HG02943 (cell line): ENCODE results near the gene ADAMTS16.

Experiments
- ATAC-seq: cut with Tn5 transposase; IDR thresholded peaks from one replicate; pipeline ENCODE4 v1.9.1; 2021; ENCODE audit warnings: mild to moderate bottlenecking, low read depth, moderate library complexity; ENCODE audit not compliant: unreplicated experiment

Gene ADAMTS16

GRCh38 chr5:5275211-5275610 is 135.1 kb downstream of the ADAMTS16 start:
- ATAC-seq, result no peak

- ATAC-seq, result no peak
Observed at GRCh38 chr5:5276430-5276829, 136.3 kb downstream of the ADAMTS16 start.

GRCh38 chr5:5276951-5277517 is 136.9 kb downstream of the ADAMTS16 start:
- ATAC-seq, result no peak

- no peak for ATAC-seq
Observed at GRCh38 chr5:5278201-5278814, 138.2 kb downstream of the ADAMTS16 start.

- ATAC-seq, result no peak
Observed at GRCh38 chr5:5278815-5279381, 138.8 kb downstream of the ADAMTS16 start.

DNA sequence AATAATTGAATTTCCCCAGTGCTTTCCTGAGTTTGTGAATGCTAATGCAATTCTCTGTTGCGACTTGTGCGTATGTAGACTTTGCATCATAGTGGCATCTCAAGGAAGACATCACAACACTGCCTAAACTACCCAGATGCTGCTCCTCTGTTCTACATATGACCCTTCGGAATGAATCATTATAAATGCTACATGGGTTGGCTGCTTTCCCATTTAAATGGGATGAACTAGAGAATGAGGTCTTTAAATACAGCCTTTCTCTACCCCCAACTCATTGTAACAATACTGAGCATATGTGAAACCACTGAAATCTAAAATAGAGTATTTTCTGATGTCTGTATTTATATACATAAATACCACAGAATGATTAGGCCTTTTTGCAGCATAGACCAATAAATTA is 145.8 kb downstream of the ADAMTS16 start:
- no peak for ATAC-seq

DNA sequence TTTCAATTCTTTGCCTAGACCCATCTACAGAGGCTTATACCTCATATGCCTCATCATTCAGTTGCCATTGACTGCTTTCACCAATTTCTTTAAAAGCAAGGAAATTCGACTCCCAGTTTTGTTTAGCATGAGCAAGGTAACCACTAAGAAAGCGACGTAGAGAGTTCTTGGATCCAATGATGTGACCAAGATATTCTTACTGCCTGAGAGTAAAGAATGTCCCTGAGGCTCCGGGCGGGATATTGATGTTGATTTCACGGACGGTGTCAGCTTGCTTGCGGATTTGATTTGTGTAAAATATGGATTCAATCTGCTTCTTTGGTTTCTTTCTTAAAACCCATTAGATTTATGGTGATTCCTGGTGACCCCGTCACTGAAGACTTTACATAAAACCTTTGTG is 147.3 kb downstream of the ADAMTS16 start:
- no peak for ATAC-seq

DNA sequence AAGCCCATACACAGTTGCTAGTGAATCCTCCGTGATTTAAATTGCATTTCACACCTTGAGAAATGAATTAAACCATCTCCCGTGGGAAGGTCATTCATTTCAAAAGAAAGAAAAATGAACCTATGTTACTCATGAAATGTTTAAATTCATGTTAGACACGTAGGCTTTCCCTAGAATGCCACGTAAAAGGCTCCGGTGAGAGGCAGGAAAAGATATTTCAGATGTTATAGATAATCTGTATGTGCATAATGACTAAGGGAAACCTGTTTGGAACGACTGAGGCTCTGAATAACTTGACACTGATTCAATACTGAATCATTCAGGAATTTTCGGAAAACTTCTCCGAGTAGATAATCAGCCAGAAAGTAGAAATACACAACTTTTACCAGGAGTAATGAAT is 148.1 kb downstream of the ADAMTS16 start:
- ATAC-seq, result no peak

- ATAC-seq, result no peak
Observed at GRCh38 chr5:5289537-5289936, 149.4 kb downstream of the ADAMTS16 start.

DNA sequence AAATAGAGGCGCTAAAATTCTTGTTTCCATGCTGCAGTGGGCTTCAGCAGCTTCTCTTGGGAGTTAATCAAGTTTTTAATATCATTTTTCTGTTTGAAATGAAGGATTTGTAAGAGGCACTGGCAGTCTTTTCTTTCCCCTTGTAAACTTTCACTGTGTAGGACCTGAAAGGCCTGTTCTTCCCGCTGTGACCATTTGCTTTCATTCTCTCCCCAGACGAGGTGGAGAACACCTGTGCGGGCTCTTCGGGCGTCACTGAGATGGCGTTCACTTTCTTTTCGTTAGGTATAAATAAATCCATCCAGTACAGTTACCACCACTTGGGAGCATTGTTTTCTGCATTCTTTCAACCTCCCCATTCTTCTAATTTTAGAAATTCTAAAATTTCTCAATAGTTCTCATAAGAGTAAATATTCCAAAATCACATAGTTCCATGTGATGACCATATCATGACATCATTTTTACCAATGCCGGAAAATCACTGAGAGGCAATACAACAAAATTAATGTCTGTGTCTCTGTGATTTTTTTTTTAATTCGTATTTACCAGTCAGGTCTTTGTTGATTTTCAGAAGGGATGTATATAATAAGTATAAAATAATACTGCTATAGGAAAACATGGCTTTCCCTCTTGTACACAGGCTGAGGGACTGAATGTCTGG is 150.7 kb downstream of the ADAMTS16 start:
- no peak for ATAC-seq

GRCh38 chr5:5291357-5291756 is 151.2 kb downstream of the ADAMTS16 start:
- ATAC-seq, result no peak

GRCh38 chr5:5293029-5293428 is 152.9 kb downstream of the ADAMTS16 start:
- ATAC-seq, result no peak

- no peak for ATAC-seq
Observed at GRCh38 chr5:5294429-5294828, 154.3 kb downstream of the ADAMTS16 start.

- no peak for ATAC-seq
Observed at GRCh38 chr5:5295351-5295750, 155.2 kb downstream of the ADAMTS16 start.

DNA sequence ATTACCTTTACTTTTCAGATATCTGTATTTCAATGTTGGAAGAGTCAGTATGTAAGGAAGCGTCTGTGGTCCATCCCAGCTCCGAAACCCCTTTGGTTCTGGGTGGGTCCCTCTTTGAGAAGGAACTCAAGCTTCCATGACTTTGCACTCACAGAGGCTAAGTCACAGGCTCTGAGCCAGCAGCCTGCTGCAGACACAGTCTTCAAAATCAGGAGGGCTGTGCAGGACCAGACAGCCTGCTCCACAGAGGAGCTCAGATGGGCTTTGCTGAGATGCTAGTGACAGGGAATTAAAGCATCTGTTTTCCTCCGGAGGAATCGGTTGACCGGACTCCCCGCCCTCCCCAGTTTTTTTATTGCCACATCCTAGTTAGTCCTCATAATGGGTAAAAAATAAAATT is 155.9 kb downstream of the ADAMTS16 start:
- no peak for ATAC-seq

DNA sequence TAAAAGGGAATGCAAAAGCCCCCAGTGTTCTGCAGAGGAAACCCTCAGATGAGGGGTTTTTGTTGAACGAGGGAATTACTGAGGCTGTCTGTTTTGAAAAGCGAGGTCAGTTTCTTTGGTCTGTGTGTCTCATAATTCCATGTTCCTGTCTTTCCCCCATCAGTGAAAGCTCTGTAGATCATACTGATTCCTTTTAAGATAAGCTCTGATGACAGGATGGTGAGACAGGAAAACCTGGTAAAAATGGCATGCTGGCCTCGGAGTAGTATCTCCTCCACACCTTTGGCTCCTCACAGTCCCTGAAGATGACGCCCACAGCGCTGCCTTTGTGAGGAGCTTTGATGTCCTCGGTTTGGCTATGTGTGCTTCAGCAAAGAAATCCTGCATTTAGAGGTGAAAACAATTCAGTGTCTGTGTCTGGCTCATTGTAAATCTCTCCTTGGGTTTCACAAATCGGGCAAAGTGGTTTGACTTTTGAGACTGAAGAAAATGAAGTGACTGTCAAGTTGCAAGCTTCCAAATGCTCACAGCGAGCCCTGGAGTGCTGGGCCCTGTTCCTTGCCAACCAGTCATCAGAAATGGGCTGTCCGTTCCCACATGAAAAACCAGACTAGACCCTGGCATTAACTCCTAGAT is 157.4 kb downstream of the ADAMTS16 start:
- ATAC-seq, result no peak

DNA sequence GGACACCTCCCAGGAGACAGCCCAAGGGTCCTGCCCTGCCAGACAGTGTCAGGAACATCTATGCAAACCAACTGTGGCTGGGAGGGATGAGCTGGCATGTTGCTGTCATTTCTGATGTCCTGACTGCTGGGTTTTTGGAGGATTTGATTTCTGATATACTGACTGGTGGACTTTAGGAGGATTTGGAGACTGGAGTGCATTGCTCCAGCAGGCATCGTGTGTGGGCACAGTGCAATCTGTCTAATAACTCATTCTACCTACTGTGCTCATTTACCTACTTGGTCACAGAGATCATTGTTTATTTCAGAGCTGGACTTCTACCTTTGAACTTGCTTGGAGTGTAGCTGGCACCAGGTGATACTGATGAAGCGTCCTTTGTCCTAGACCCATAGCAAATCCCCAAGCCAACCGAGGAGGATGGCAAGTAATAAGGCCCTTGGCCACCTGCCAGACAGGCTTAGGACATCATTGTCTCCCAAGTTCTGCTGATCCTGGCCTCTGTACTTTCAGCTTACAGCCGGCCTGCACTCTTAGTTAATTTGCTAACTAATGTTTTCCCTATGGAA is 158.0 kb downstream of the ADAMTS16 start:
- ATAC-seq, result no peak

GRCh38 chr5:5298841-5299541 is 158.9 kb downstream of the ADAMTS16 start:
- no peak for ATAC-seq

GRCh38 chr5:5301176-5301575 is 161.0 kb downstream of the ADAMTS16 start:
- no peak for ATAC-seq

DNA sequence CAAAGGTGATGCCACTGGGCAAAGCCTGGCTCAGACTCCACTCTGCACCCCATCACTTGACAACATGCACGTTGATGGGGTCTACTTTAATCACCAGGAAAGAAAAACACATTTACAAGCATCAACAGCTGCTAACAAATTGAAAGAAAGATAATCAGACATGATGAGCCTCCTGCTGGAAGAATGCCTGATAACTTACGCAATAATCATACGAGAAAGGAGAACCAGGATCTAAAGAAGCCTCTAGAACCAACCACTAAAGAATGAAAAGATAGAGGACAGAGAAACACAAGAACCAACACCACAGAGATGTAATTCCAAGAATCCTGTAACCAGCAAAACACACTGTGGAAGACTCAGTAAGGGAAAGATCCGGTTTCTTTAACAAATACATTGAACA is 162.1 kb downstream of the ADAMTS16 start:
- no peak for ATAC-seq
